Kidney capillary endothelial cell (primary cell): ENCODE measurements around the gene IL1RAPL2.
"Not testable (repeated sequence)": the region's sequence is repeated elsewhere in the genome, so short reads cannot be mapped to it uniquely, and the experiment has no call there.

Experiments
- DNase-seq: peaks from one replicate; pipeline ENCODE4 v3.0.0-alpha.2; 2018; ENCODE audit warnings: low spot score

The IL1RAPL2 gene

GRCh38 chrX:105701310-105702052 is 1135.5 kb downstream of the IL1RAPL2 start:
- no peak for DNase-seq

GRCh38 chrX:105703876-105704275 is 1137.9 kb downstream of the IL1RAPL2 start:
- no peak for DNase-seq

- no peak for DNase-seq
Measured at GRCh38 chrX:105706041-105706440, 1140.0 kb downstream of the IL1RAPL2 start.

- no peak for DNase-seq
Measured at GRCh38 chrX:105711805-105712204, 1145.8 kb downstream of the IL1RAPL2 start.

- no peak for DNase-seq
Measured at GRCh38 chrX:105715746-105716145, 1149.7 kb downstream of the IL1RAPL2 start.

- no peak for DNase-seq
Measured at GRCh38 chrX:105723966-105724735, 1158.2 kb downstream of the IL1RAPL2 start.

GRCh38 chrX:105725228-105725627 is 1159.2 kb downstream of the IL1RAPL2 start:
- DNase-seq = no peak

- no peak for DNase-seq
Measured at GRCh38 chrX:105738162-105738561, 1172.2 kb downstream of the IL1RAPL2 start.

GRCh38 chrX:105744291-105744690 is 1178.3 kb downstream of the IL1RAPL2 start:
- no peak for DNase-seq

GRCh38 chrX:105744946-105745345 is 1178.9 kb downstream of the IL1RAPL2 start:
- DNase-seq = no peak

- no peak for DNase-seq
Measured at GRCh38 chrX:105745863-105746262, 1179.9 kb downstream of the IL1RAPL2 start.

GRCh38 chrX:105752338-105752956 is 1186.4 kb downstream of the IL1RAPL2 start:
- no peak for DNase-seq

GRCh38 chrX:105753411-105753810 is 1187.4 kb downstream of the IL1RAPL2 start:
- DNase-seq = no peak

- DNase-seq = no peak
Measured at GRCh38 chrX:105754286-105754964, 1188.4 kb downstream of the IL1RAPL2 start.

GRCh38 chrX:105755109-105755508 is 1189.1 kb downstream of the IL1RAPL2 start:
- no peak for DNase-seq

- no peak for DNase-seq
Measured at GRCh38 chrX:105758754-105759153, 1192.8 kb downstream of the IL1RAPL2 start.

- DNase-seq = no peak
Measured at GRCh38 chrX:105759598-105759997, 1193.6 kb downstream of the IL1RAPL2 start.

GRCh38 chrX:105765691-105766090 is 1199.7 kb downstream of the IL1RAPL2 start:
- no peak for DNase-seq

GRCh38 chrX:105773801-105774200 is 1207.8 kb downstream of the IL1RAPL2 start:
- no peak for DNase-seq

GRCh38 chrX:105775679-105776078 is 1209.7 kb downstream of the IL1RAPL2 start:
- no peak for DNase-seq

GRCh38 chrX:105781804-105782203 is 1215.8 kb downstream of the IL1RAPL2 start:
- DNase-seq = no peak

GRCh38 chrX:105796877-105797276 is 1230.9 kb downstream of the IL1RAPL2 start:
- not testable (repeated sequence) for DNase-seq
